NCI-H748 treated with DMSO at 0.1 percent for 48 hours (cell line): ENCODE data around the gene PLEKHM3.

Experiments used
- DNase-seq: peaks from one replicate; lab custom pipeline; 2025; lab: John Stamatoyannopoulos, UW

The PLEKHM3 gene

DNA sequence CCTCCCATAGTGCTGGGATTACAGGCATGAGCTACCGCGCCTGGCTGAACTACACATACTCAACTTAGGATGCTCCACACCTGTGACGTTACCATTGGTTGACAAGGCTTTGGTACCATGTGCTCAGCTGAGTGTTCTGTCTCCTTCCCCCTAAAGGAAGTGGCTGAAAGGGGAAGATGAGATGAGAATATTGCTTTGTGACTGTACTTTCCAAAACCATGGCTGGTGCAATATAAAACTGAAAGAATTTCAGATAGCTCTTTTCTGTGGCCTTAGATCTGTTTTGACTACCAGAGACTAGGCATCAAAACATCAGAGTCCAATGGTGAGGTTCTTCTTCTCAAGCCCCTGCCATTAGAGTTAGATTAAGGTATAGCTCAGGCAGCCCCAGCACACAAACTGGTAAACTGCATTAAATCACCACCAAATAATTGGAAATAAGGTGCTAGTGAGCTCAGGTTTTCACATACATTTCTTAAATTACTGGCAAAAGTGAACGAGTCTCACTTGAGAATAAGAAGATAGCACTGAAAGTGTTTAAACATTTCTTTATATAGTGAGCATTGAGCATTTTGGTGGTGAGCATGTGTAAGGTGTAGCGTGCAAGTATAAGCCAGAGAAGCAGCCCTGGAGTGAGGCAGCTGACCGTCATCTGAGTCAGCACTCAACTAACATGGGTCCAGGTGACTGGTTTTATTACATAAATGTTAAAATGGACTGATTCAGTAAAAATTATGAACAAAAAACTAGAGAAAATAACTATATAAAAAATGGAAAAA, 142.1 kb downstream of the PLEKHM3 start:
- no peak for DNase-seq

DNA sequence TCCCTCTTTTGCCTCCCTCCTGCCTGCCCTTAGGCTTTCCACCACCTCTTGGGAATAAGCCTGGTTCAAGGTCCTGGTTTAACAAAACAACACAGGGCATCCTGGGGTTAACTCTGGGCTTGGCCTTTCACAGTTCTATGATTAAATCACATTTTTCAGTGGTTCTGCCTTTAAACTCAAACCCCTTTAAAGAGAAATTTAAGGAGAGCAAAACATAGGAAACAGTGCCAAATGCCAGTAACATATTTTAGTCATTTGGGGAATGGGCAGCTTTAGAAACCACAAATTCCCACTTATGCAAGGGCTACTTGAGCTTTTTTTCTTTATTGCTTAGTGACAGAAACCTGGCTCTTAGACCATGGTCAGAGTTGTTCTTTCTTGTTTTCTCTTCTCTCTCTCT, 143.4 kb downstream of the PLEKHM3 start:
- no peak for DNase-seq

DNA sequence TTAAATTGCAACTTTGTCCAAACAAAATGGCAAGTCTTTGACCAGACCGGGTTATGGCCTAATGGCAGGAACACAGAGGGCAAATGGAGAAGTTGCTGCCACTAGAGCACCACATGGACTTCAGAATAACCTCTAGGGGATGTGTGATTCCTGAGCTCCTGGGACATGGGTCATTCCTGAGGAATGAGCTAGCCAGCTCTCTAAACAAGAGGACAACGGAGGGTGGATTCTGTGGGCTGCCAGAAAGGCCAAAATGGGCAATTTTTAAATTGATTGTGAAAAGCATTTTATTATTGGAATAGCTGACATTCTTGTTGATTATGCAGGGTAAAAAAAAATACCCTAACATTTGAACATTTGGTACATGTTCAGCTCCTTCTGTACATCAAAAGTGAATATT, 145.8 kb downstream of the PLEKHM3 start:
- DNase-seq = no peak

DNA sequence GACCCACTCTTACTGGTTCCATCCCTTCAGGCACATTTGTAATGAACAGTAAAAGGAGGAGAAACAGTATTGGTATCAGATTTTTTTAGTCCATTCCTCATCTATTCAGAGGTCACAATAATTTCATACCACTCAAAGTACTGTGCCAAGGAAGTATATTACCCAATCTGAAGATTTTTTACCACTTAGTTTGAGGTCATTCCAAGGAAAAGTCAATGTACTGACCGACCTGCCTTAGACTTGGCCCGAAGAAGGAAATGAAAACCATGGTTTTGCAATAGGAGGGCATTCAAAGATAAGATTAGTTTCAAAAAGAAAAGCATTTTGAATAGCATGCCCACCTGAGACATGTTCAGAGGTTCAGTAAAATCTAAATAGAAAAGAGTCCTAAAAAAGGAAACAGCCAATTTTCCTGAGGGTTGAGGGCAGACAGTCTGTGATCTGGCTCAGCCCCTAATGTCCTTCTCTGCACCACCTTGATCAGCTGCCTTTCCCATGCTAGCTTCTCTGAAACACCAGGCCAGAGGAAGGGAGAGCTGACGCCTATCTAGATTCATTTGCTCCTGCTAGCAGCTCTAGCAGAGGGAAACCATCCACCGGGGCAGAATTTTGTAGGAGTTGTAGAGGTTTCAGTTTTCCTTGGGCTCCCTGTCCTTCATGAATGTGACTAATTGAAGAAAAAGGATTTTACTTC, 148.3 kb downstream of the PLEKHM3 start:
- no peak for DNase-seq

DNA sequence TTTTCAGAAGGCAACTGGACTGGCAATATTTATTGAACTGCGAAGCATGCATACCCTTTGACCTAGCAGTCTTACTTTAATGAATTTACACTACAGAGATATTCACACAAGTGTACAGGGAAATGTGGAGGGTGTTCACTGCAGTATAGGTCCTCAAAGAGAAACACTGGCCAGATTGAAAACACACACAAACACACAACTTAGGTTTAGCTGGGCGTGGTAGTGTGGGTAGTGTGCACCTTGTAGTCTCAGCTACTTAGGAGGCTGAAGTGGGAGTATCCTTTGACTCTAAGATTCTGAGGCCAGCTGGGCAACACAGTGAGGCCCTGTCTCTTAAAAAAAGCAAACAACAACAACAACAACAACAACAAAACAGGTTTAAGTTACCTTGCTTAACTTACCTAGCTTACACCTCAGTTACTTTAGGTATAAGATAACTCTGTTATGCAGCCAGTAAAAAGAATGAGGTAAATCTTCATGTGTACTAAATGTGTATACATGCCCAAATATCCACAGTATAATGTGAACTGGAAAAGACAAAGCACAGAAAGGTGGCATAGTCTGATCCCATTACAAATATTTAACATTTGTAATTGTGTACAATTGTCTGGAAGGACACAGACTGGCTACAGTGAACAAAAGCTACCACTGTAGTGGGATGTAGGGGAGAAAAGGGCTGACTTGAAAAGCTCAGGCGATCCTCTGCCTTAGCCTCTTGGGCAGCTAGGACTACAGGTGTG, 149.7 kb downstream of the PLEKHM3 start:
- no peak for DNase-seq

DNA sequence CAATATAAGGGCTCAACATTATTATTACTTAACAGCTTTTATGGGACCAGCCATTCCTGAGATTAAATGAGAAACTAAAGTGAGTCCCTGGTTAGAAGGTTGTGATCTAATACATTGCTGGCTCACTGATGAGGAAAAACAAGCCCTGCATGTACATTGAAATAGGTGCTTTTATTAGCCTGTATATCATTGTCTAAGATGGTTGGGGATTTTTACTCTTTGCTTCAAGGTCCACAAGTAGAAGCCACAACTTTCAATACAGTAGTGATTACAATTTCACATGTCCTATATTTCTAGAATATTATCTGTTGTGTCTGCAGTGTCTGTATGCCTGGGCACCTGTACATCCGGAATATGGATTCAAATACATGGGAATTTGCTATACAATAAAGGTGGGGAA, 151.5 kb downstream of the PLEKHM3 start:
- no peak for DNase-seq

DNA sequence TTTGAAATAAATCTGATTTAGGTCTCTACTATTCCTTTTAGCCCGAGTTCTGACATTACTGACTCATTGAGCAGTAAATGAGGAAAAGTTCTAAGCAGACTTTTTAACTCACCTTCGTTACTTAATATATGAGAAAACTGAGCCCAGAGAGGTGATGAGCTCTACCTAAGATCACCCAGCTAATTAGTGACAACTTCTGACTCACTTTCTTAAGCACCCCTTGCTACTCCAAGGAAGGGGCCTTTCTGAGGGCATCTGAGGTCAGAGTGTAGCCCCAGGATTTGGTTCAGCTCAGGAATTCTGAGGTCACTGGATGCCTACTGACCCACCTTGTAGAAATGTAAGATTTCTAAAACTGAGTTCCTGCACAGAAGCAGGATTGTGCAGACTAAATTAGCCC, 153.4 kb downstream of the PLEKHM3 start:
- DNase-seq = no peak

DNA sequence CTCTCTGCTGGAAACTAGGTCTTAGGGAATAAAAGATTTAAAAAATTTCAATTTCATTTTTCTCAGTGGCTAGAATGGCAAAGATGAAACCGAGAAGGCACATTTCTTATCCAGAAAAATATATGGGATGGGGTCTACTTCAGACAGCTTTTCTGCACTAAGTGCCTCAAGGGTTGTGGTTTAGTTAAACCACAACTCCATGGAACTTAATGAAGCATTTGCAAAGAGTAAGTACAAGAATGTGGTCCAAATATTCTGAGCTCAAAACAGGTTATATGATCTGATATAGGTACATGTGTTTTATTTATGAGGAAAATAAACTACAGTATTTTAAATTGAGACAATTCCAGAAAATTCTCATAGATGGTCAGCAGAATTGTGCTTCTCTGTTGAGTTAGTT, 153.8 kb downstream of the PLEKHM3 start:
- DNase-seq = no peak

DNA sequence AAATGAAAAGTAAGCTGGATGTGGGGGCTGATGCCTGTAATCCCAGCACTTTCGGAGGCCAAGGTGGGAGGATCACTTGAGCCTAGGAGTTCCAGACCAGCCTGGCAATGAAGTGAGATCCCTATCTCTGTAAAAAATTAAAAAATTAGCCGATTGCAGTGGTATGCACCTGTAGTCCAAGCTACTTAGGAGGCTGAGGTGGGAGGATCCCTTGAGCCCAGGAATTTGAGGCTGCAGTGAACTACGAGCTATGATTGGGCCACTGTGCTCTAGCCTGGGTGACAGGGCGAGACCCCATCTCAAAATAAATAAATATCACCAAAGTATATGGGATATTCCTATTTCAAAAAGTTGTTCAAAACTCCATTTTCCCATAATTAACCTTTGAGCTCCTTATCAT, 154.5 kb downstream of the PLEKHM3 start:
- DNase-seq = no peak

DNA sequence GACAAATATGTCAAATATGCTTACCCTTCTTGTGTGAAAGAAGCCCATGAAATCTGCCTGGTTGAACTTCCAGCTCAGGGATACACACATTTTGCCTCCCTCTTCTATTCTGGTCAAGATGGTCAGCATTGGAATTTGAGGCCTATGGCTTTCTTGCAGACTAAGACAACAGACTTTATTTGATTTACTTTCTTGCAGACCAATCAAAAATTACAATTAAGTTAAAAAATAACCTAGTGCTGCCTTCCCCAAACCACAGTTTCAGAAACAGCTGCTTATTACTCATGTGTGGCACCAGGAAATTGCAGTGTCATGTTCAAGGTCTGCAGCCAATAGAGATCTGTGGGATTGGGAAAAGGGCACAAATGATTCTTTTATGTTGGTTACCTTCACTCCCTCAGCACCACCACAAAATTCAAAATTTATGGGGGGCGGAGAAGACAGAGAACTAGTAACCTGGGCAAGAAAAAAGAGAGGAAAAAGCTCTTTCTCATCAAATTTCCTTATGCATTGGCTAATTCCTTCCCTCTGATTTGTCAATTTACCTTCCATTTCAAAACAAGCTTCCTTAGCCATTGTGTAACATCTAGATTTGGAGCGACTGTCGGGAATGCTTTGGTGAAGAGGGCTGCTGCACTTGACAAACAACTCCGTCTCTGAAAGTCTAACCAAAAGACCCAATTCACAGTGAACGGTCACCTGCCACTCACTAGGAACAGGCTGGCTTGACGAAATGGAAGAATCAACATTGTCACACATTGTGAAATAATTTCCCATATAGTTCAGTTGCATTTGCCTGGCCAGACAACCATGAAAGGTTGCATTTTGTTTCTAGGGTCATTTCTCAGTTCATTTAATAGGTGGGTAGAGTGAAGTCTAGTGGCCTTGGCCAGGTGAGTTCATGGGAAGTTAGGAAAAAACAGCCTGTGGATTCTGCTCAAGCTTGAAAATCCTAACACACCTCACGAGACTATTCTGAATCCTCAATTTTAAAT, 155.2 kb downstream of the PLEKHM3 start:
- no peak for DNase-seq

DNA sequence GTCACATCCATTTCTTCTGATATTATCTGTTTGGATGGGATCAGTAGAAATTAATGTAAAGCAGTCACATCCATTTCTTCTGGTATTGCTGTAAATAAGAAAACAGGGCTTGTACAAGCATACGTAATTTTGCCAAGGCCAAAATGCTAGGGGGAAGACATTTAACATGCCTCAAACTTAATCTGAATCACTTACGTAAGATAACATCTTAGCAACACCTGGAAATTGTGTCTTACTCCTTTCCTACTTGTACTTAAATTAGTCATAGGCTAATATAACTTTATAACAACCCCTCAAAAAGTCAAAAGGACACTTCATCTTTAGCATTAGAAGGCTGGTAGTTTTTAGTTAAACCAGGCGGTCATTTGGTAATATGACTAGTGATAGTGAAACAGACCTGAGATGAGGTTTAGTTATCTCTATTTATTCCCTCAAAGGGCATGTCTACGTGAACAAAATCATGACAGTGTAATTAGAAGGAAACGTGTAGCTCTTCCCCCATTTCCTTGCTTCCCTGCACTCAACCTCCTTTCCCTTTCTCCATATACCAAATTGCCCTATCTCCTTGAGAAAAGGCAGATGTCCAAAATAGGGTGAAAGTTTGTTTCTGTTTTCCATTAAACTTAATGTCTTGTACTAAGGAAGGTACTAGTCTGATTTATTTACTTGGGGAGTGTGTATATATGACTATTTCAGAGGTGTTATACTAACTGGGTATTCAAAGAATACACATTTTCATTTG, 156.3 kb downstream of the PLEKHM3 start:
- no peak for DNase-seq

DNA sequence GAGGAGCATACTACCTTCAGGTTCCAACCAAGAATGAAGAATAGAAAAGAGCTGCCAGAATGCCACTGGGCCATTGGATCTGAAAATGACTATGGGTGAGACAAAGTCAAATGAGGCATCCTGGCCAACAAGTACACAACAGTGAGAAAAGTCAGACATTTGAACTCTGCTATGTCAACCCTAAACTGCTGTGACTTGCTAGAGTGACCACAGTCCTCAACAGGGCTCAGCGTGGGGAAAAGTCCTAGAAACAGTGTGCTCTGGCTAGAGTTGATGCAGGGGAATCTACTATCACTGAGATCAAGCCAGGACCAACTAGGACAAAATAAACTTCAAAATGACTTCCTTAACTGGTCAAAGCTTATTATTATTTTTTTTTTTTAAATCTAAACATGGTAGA, 157.4 kb downstream of the PLEKHM3 start:
- DNase-seq = no peak

DNA sequence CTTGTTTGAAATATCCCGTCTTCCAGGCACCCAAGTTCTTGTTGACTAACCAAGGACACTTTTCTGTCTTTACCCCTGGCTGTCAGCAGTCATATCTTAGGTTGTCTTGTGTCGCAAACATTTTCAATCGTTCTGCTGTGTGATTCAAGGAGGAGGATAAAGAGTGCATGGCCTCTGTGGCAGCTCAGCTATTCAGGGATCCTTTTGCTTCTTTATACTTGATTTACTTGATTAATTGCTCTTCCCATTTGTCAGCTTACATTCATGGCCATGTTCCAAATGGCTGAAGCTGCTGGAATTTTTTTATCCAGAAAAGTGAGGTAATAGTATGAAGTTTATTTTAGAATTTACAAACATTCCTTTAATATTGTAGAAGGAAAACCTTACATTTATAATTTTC, 158.3 kb downstream of the PLEKHM3 start:
- DNase-seq = no peak

DNA sequence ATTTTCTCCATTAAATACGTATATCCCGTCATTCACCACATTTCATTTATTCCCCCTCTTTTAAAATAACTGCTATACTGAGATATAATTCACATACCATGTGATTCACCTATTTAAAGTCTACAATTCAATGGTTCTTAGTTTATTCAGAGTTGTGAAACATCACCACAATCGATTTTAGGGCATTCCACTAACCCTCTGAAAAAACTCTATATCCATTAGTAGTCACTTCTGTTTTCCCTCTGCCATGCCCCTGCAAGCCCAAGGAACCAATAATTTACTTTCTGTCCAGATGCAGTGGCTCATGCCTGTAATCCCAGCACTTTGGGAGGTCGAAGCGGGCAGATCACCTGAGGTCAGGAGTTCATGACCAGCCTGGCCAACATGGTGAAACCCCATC, 160.1 kb downstream of the PLEKHM3 start:
- DNase-seq = no peak

DNA sequence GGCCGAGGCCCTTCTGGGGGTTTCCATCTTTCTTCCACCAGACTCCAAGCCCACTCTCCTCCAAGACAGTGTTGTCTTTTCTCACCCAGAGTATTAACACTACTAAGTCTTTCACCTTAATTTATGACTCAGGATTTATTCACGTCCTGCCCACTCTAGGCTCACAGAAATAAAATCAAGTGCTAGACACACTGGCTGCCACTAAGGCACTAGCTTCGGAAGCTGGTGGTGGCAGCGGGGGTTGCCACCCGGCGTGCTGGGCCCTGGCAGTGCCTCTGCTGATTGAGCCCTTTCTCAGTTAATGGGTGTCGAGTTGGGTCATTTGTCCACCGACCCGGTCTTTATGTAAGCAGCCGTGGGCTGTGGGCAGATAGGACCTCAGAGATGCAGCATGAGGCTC, 162.0 kb downstream of the PLEKHM3 start:
- no peak for DNase-seq

DNA sequence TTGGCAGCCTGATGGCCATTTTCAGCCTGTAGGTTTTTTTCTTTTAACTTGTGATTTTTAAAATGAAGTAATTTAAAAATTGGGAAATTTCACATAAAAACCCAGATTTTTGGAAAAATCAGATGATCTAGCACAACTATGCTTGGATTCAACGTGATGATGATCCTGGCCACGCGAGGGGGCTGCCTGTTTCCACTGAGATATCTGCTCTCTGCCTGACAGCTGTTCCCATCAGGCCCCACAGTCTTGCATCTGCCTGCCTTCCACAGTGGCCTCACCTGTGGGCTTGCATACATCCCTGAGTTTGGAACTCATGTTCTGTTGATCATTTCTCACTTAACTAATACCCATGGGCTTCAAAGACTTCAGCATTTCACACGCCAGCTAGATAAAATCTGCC, 163.5 kb downstream of the PLEKHM3 start:
- no peak for DNase-seq

DNA sequence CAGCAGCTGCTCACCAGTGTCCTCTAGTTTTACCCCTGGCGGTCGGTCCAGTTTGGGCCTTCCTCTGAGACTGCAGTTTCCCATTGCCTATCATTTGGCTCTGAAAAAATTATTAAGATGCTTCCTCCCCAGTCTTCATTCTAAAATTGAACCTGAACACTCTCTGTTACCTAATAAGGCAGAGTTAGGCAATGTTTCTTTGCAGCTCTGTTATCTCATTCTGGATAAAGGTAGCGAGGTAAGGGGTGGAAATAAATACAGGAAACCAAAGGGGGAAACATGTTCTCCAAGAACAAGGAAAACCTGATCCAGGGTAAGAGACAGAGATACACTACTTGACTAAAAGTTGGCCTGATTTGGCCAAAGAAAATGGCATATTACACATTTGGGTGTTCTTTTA, 164.6 kb downstream of the PLEKHM3 start:
- no peak for DNase-seq

DNA sequence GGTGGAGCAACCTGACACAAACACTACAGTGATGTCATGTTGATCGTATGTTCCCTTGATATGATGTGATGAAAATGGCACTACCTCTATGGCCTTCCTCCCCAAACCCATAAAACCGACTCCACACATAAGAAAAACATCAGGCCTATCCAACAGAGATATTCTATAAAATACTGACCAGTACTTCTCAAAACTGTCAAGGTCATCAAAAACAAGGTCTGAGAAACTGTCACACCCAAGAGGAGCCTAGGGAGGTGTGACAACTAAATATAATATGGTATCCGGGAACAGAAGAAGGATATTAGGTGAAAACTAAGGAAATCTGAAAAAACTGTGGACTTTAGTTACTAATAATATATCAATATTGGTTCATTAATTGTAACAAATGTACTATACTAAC, 169.7 kb downstream of the PLEKHM3 start:
- no peak for DNase-seq

DNA sequence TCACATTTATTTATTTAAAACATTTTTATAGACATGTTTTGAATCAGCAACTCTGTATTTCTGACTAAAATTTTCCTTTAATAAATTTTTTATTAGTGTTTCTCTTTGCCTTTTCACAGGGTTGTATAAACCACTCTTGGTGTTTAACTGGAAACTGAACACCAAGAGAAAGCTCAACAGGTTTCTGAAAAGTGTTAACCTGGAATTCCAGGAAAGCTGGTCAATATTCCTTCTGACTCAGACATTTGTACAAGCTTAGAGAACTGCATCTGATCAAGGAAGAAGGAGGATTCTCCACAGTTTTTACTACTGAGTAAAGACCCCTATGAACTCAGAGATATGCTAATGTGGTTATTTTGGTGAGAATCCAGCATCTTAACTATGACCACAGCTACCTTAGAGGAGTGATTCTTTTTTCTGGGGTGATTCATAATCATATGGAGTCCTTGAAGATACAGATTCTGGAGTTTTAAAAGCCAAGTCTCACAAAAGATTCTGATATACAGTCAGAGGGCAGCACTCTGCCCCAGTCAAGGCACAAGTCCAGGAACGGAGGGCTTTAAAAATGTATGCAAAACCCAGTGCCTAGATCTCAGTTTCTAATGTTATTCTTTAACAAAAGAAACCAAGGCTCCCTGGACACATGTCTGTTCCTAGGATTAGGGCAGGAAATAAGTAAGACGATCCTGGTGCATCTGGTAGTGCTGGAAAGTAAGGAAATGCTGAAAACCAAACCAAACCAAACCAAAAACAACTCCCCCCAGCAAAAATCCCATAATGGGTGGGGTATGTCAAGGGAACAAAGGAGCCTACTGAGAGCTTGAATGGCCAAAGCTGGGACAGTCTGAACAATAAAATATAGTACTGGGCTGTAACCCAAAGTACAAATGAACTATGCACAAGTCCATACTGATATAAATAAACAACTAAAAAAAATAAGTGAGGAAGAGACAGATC, 170.6 kb downstream of the PLEKHM3 start:
- no peak for DNase-seq

DNA sequence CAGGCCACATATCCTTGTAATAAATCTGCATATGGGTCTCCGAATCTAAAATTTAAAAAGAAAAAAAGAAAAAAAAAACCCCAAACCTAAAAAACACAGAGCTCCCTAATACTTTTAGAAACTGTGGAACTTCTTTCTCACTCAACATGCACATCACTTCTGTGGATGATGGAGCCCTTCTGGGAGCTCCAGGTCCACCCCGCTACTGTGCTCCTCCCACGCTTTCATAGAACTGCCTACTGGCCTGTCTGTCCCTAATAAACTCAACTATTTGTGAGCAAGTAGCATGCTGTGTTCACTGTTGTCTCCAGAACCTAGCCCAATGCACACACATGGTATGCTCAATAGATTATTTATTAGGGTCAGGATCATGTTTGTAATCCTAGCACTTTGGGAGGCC, 172.5 kb downstream of the PLEKHM3 start:
- DNase-seq = no peak
